GM06990 (cell line): ENCODE results near the gene FAM156A.
A peak's percentile ranks its signal among the peaks of the same experiment; 100 is the strongest.
"Not testable (repeated sequence)": the region's sequence is repeated elsewhere in the genome, so short reads cannot be mapped to it uniquely, and the experiment has no call there.

ENCODE experiments used
- DNase-seq: peaks from one replicate; pipeline ENCODE4 v3.0.0-alpha.2; 2011; ENCODE audit not compliant: insufficient read length; ENCODE audit errors: extremely low read depth
- H3K27me3 ChIP-seq: replicated peaks from 2 replicates; pipeline ENCODE4 v1.6.0; 2011; ENCODE audit warnings: low read length; ENCODE audit not compliant: control insufficient read depth, insufficient read depth
- H3K36me3 ChIP-seq: 2 replicates; pipeline ENCODE4 v1.5.1; 2011; ENCODE audit warnings: low read length; ENCODE audit not compliant: control insufficient read depth, insufficient read depth
- H3K4me3 ChIP-seq: replicated peaks from 2 replicates; pipeline ENCODE4 v1.5.1; 2011; ENCODE audit warnings: low read depth, mild to moderate bottlenecking, control low read depth, low read length
- CTCF ChIP-seq: IDR thresholded peaks from 2 replicates; pipeline ENCODE4 v1.5.1; 2011; ENCODE audit warnings: low read length, control low read depth, mild to moderate bottlenecking, inconsistent platforms; ENCODE audit not compliant: insufficient read depth, poor library complexity, severe bottlenecking

FAM156A gene

GRCh38 chrX:52966993-52967738 is 8.8 kb upstream of the FAM156A start:
- not testable (repeated sequence) for H3K36me3 ChIP-seq, H3K27me3 ChIP-seq, DNase-seq, H3K4me3 ChIP-seq

- not testable (repeated sequence) for H3K4me3 ChIP-seq, DNase-seq, H3K36me3 ChIP-seq, H3K27me3 ChIP-seq
These were observed 643 bp upstream of the FAM156A start for GRCh38 chrX:52958961-52959360.

GRCh38 chrX:52949884-52950283 is 8.4 kb downstream of the FAM156A start:
- H3K36me3 ChIP-seq, DNase-seq, H3K4me3 ChIP-seq, H3K27me3 ChIP-seq: not testable (repeated sequence)

GRCh38 chrX:52949325-52949724 is 9.0 kb downstream of the FAM156A start:
- H3K27me3 ChIP-seq, H3K36me3 ChIP-seq, DNase-seq, H3K4me3 ChIP-seq: not testable (repeated sequence)

DNA sequence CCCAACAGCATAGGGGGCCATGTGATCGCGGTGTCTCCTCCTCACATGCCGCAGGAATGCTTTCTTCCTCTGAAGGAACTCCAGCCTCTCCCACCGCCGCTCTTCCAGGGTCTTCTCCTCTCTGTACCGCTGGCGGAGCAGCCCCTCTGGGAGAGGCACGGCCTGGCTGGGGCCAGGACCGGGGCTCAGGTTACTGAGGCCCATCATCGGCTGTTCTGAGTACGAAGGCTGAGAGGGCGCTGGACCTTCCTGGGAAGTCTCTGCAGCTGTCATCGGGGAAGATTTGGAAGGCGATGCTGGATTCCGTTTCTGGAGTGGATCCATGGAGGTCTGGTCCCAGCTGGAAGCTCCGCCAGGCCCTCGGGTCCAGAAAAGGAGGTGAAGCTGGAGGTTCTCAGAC is 10.1 kb downstream of the FAM156A start:
- H3K4me3 ChIP-seq, H3K27me3 ChIP-seq, DNase-seq: not testable (repeated sequence)

GRCh38 chrX:52947501-52947900 is 10.8 kb downstream of the FAM156A start:
- not testable (repeated sequence) for H3K4me3 ChIP-seq, DNase-seq, H3K36me3 ChIP-seq, H3K27me3 ChIP-seq

More for the DNA sequence above, 10.1 kb downstream of the FAM156A start:
- not testable (repeated sequence) for H3K36me3 ChIP-seq

GRCh38 chrX:52945838-52946494 is 12.4 kb downstream of the FAM156A start:
- not testable (repeated sequence) for H3K27me3 ChIP-seq, H3K36me3 ChIP-seq, DNase-seq, H3K4me3 ChIP-seq

- not testable (repeated sequence) for DNase-seq, H3K36me3 ChIP-seq, H3K27me3 ChIP-seq, H3K4me3 ChIP-seq
These were observed 16.6 kb downstream of the FAM156A start for GRCh38 chrX:52941728-52942127.

DNA sequence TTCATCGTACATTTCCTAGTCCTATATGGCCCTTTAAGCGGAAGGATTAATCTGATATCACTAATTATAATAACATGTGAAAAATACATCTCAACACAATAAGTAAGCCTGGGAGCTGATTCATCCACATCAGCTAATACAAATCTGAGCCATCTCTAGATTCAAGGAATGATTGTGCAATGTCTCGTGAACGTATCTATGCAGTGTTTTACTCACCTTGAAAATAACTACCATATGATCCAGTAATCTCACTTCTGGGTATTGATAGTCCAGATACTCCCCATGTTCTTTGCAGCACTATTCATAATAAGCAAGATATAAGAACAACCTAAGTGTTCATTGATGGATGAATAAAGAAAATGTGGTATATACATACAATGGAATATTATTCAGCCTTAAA is 17.6 kb downstream of the FAM156A start:
- not testable (repeated sequence) for H3K36me3 ChIP-seq, H3K4me3 ChIP-seq, H3K27me3 ChIP-seq, DNase-seq

DNA sequence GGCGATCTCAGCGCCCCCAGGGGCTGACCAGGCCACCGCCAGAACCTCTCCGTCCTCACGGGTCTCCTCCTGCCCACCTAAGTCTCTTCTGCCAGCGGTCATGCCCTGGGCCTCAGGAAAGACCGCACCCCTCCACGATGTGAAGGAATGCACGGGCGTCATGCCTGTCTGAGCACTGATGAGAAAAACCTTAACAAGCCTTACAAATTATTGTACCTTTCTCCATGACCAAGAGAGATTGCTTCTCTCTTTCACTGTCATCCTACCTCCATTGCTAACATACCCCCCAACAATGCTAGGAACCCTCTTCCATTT is 22.9 kb downstream of the FAM156A start:
- H3K4me3 ChIP-seq: peak overlapping the region; percentile 82
- H3K36me3 ChIP-seq, H3K27me3 ChIP-seq, DNase-seq: not testable (repeated sequence)
- peak; percentile 15 for TF ChIP-seq CTCF
